Epidermal melanocyte (primary cell): Measurements from ENCODE around the gene NEDD9.

Experiments
- DNase-seq: peaks from one replicate; pipeline ENCODE4 v3.0.0; 2011; ENCODE audit warnings: low spot score; ENCODE audit not compliant: insufficient read length

Gene NEDD9

DNA sequence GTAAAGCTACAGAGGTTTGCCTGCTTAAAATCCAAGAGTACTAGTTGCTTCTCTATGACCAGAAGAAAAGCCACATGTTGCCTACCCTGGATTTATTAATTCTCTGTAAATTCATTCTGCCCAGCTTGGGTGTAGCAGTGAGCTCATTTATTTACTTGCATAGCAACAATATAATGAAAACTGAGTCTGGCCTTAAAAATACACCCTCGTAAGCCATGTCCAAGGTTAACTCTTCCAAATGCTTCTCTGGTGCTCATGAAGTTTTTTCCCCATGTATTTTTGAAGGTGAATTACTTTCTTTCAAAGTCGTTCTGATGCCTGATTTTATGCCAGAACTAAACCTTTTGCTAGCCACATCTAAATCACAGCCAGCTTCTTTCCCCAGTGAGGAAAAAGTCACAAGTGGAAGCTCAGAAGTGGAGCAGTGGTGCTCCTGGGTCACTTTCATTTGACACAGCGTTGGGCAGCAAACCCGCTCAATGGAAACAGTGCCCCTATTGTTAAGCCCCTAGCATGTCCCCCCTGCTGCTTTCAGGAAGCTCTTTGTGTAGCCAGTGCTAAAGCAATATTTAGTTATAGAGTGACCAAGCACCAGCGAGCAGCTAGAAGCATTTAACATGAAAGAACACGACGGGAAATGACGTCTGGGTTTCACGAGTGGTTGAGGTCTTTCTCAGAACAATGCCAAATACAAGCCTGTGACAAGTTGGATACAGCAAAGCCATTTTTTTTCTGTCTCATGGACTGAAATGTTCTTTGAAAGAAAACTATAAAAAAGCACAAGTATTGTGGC is 29.8 kb downstream of the NEDD9 start:
- peak; percentile 44 for DNase-seq

DNA sequence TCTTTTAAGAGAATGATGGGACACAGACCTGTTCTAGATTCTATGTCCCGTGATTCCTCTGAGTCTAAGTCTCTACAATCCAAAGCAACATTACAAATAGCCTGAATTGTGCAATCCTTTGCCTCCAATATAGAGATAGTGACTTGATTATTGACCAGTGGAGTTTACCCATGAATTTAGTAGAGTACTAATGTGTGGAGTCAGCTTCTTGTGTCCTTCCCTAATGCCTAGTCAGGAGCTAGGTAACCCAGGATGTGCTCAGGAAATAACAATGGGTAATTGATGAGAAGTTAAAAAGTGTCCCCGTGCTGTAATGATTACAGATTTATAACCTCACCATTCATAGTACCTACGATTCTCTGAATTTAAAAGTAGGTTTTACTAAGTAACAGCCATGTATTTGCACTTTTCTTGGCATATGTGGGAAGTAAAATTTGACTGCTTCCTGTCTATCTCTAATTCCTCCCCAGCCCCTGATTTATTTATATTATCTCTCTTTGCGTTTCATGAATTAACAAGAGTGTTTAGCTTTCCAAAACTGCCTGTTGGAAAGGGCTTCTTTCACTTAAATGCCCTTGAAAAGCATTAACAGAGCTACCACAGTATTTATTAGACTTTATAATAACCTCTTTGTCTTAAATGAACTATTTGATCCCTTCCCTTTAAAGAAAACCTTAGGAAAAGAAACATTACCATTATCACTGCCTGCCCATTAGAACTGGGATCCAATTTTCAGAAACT is 30.5 kb downstream of the NEDD9 start:
- DNase-seq, result peak; percentile 58

DNA sequence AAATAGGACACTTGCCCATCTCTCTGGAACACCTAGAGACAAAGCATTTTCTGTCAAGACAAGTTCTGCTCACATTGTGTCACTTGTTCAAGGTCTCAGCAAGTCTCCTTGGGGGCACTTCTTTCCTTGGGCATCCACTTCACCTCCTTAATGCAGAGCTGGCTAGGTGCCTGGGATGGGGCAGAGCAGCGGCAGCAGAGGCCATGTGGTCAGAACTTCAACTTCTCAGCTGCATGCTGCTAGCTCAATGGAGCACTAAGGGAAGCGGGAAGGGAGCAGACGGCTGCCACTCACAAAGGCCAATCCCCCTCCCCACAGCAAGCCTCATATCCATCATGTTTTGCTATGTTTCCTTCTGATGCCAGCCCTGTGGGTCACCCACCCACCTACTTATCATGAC is 31.5 kb downstream of the NEDD9 start:
- no peak for DNase-seq

DNA sequence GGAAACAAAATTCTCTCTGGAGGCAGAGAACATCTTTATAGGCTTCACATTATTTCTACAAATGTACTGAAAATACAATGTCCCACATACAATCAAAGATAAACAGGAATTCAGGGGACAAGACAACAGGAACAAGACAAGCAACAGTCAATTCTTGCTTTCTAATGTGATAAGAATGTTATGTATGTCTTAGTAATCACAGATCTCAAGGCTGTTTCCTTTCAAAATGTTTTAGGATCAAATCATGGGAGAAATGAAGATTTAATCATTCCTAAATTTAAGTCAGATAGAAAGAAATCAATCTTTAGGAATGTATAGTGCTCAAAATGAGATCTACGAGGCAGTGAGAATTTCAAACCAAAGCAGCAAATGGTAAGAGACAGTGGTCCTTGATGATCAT is 32.1 kb downstream of the NEDD9 start:
- no peak for DNase-seq

DNA sequence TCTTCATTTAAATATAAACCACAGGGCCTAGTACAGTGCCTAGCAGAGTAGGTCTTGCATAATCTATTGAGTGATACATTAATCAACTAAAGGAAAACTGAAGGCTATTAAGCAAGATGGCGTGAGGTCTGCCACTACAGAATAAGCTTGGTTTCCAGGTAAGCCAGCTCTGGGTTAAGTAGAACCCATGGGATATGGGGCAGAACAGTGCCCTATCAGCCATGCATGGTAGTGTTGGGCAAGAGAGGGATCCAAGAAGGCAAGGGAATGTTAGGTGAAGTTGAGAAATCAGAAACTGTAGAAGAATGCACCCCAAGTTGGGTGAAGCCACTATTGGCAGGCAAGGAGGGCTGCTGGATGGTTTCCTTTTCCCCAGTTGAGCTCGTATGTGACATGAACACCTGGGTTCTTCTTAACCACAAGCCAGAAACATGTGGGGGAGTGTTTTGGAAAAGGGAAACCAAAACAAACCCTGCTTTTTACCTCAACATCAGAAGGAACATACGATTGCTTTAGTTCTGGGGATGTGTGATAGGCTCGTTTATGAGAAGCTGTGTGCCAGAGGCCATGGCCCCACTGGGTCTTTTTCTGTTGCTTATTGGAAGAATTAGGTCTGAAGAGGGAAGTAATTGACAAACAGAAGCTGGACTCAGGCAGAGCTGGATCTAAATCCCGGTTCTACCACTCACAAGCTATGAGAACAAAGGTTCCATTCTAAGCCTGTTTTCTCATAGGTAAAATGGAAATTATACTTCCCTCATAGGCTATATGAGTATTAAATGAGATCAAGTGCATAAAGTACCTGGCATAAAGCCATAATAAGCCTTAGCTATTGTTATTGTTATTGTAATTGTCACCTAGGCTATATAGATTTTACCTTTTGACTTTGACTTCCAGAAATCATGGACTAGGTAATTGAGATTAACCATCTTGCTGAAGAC is 33.5 kb downstream of the NEDD9 start:
- no peak for DNase-seq

DNA sequence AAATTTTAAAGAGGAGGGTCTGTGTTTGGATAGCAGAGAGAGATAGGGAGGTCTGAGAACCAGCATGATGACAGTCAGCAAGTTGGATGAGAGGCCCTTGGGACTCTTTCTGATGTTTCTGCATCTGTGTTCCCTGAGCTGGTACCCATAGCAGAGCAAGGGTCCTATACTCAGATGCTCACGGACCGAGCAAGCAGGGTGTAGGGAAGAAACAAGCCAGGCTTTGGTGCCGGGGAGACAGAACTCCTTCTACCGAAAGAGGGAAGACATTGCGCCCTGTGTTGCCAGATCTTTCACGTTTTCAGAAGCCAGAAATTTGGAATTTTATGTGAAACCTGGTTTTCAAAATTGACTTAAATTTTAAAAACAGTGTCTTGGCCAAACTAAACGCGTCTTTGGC is 34.6 kb downstream of the NEDD9 start:
- DNase-seq, result no peak

DNA sequence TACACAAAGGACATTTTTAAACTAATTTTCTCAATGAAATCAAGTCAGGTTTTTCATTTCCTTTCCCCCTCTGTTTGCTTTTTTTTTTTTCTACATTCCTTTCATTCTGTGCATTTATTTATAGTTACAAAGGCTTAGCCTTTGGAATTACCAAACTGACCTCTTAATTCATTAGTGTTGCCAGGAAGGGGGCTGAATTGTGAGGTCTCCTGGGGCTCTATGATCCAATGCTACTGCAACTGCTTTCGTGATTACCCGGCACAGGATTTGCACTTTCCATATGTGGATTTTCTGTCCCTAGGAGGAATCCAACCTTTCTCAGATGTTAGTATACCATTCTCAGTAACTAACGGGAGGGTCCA is 35.3 kb downstream of the NEDD9 start:
- DNase-seq, result no peak

DNA sequence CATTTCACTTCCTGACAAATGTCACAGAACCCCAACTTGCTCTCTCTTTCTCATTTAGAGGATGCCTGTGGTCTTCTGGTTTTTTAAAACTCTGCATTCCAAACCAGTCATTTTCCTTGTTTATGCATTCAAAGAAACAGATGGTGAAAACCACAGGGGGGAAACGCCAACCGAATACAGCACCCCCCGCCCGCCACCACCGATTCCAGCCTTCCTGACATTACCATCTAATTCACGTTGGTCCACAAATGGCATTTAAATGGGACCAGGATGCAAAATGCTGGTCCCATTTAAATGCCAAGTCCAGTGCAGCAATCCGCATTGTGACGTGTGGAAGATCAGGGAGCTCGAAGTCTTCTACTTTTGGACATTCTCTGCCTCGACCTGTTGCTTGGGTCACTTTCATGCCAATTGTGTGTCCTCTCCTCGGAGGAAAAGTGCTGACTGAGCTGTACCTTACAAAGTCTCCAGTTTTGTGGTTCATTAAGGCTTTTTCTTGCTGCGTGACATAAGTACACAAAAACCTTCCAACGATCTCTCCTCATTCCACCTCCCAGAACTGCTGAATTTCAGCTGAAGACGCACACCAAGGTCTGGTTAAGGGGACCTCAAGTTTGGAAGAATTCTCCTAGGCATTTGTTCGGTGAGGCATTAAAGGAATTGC is 35.8 kb downstream of the NEDD9 start:
- DNase-seq, result peak; percentile 60

DNA sequence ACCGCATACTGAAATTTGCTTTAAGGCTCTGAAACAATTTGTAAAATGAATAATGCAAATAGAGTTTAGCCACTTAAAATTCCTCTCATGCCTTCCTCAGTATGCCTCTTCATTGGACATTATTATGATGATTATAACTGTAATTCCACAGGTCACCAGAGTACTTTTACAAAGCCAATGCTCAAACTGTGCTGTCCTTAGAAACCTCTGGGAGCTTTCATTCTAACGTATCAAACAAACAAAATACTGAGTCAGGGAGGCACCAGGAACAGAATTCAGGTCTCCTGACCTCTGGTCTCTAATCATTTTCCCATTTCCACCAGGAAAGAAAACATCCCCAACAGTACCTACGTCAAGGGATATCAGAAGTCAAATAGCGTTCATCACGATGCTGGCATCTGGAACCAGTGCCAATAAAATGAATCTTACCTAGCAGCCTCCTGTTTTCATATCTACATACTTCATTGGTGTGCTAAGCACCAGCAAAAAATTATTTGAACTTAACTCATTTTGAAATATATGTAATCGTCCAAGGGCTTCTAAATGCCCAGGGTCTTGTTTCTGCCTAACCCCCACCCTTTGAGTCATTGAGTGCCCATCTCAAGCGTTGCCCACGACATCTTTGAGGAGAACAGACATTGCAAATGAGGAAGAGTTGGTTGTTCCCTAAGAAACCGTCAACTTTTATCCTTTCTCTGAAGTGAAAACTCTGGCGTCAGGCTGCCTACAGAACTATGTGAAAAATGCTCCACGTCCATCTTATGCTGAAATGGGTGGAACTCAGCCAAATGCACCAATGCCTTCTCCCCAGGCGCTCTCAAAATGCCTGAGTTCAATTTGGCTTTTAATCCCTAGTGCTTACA is 37.9 kb downstream of the NEDD9 start:
- no peak for DNase-seq

DNA sequence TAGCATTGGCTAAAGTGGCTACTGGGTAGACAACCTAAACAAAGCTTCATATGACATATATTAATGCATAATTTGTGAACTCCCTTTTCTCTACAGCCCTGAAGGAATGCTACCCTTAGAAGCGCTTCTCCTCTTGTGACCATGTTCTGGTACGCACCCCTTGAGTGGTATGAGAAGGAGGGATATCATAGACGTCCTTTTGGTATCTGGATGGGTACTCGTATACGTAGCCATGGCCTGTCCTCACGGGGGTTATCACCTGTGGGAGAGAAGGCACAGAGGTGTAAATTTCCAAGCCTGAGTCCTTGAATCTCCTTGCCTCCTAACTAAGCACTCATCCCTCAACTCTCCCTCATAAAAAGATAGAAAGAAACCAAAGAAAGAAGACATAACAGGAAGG is 39.0 kb downstream of the NEDD9 start:
- no peak for DNase-seq

DNA sequence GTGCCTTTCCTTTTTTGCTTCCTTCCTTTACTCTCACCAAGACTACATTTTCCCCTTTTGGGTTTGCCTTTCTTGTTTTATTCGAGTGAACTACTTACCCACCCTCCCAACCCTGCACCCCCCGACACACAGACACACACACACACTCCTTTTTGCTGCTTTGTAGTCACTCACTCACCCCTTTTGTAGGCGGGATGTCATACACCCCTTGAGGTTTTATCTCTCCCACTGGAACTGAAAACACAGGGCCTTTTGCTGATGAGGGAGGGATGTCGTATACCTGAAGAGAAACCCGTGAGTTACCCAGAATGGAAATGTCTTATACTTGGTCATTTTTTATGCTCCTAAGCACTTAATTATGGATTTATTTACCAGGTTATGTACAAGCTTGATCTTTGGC is 40.3 kb downstream of the NEDD9 start:
- no peak for DNase-seq

DNA sequence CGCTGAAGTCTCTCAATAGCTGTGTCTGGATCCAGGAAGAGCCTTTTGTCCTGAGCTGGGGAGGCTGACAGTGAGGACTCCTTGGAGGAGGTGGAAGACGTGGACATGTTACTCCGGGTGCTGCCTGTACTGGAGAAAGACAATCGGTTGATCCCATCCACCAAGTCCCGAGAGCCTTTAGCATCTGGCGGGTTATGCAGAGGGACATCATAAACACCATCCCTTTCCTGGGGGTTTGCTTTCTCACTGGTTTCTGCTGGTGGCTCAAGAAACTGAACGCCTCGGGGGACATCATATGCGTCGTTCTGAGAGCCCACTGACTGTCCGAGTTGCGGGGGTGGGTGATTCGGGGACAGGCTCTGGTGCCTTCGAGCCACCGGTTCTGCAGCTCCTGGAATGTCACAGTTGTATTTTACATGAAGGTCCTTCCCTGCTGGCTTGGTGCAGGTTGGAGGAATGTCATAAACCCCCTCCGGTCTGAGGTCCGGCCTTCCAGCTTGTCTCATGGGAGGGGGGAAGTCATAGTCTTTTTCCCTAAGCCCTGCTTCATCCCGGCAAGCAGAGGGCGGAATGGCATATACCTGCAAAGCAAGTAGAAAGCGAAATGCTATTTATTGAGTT is 41.7 kb downstream of the NEDD9 start:
- no peak for DNase-seq

DNA sequence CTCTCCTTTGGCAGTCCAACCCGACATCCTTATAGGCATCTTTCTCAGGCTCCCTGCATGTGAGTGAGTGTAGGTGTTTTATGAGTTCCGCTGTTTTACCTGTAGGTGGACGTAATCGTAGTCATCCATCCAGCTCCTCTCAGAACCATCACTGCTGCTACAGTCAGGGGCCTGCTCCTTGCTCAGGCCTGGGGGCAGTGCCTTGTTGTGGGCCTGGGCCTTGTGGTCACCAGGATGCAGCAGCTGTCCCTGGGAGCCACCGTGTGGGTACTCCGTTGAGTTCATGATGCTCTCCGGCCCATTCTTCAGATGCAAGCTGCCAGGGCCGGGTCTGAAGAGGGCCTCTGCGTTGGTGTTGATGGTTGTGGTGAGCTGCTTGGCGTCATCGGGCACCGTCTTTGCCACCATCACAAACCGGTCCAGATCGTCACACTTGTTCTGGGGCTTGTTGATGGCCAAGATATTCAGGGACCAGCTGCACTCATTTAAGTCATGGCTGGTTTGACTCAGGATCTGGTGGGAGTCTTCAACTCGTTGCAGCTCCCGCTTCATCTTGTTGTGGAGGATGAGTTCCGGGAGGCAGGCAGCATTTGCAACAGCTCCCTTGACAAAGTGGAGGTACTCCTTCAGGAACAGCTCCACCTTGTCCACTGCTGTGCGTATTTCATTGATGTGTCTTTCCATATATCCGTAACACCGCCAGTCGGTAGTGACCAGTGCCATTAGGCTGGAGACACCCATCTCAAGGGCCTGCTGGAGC is 42.4 kb downstream of the NEDD9 start:
- DNase-seq, result no peak

DNA sequence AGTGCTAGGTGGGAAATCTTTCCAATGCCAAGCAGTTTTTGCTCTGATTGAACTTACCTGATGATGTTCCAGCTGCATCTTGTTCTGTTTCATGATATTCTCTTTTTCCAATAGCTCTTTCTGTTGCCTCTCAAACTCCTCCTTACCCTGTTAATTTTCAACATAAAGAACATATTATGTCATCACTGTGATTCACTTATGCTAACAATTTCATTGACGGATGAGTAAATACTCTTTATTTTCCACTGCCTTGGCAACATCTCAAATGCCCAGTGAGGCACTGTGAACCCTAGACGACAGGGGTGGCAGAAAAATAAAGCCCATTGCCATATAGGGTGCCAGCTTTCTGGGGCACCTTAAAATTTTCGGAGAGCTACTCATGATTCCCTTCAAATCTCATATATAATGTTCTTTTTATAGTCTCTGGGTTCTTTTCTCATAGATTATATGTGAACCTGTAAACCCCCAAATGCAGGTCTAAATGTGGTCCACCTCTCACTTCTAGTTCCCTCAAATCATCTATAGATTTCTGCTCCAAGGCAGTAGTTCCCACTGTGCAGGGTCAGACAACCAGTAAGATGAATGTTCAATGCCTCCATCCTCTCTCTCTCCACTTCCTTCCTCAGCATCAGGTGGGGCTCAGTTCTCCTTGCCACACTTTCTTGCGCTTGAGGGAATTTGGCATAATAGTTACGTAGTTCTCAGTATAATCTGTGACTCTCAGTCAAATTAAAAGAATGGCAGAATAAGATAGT is 44.1 kb downstream of the NEDD9 start:
- DNase-seq, result no peak

DNA sequence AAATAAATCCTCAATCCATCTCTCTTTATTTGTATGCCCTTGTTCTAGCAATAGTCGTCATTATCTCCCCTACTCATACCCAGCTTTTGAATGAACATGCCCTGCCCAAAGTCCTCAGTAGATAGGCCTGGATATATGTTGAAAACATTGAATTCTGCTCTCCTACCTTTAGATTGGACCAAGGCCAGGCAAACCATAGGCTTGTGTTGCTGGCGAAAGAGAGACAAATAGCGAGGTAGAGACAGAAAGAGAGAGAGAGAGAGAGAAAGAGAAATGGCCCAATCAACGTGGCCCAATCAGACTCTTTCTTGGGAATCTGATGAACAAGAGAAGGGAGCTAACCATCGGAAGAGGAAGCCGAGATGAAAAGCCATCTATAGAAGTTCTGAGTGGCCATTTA is 45.2 kb downstream of the NEDD9 start:
- DNase-seq, result no peak

DNA sequence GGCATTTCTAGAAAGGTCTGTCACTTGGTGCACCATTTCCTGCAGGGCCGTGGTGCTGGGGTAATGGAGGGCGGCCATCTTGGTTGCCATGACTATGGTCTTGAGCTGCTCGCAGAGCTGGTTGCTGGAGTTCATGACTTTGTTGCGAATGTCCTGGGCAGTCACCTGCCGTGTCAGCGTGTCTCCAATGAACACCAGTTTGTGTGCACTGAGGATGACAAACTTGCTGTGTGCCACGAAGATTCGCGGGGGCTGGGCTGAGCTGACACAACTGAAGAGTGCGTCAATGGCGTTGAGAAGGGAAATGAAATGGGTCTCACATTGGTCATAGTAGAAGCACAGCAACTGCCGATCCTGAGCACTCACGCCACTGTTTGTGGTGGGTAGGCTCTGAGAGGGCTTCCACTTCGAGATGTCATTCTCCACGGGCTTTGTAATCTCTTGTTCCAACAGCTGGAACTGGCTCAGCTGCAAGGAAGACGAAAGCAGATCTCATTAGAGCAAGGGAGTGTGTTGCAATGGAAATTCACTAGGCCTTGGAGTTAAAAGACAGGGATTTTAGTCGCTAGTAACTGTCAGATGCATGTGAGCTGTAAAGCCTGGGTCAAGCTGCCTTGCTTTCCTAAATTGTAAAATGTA is 47.1 kb downstream of the NEDD9 start:
- no peak for DNase-seq

DNA sequence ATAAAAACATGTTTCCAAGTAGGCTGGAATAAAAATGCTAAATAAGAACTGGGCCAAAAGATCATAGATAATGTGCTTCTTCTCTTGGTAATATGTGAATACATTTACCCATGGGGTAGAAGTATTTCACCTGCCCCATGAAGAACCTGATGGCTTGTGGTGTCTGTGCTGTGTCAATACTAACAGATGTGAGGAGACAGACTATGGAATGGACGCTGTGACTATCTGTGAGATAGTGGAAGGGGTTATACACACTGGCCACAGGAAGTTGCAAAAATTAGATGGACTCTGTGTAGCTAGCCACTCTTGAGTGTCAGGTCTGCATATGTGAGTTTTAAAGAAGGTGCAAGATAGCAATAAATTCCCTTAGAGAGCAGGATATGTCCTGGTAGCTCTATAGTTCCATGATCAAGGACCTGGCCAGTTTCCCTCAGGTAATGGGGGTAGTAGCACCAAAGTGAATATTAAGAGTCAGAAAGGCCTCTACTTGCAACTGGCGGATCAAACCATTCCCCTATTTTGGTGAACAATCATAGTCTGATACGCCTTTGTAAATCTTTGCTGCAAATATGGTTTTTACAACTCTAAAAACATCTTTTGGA is 48.6 kb downstream of the NEDD9 start:
- DNase-seq, result no peak
